Measurements from ENCODE around the gene ARPC3. TPM values are rescaled to one million over a fixed set of nuclear protein-coding genes. Genes with fewer than 3 reads are reported as not detected.

The ARPC3 gene
- total RNA-seq (2022; extraction: Qiagen RNA extraction; ENCODE audit: low read depth), result 418 to 687 TPM (median 460 TPM) in 5 replicates

GRCh38 chr12:110449799-110450497 lies at the start of gene ARPC3:
Gene ARPC3, minus strand, starts transcription at chr12:110450337. Its CDS starts 77 bp downstream, at chr12:110450260.

GRCh38 chr12:110468214-110469048 lies 18.3 kb upstream of the ARPC3 start, which contains the start of the genes FAM216A and GPN3:
Gene FAM216A, plus strand, starts transcription at chr12:110468845. Its CDS starts 31 bp downstream, at chr12:110468876.
Gene GPN3, minus strand, starts transcription at chr12:110468257. Its CDS starts 54 bp downstream, at chr12:110468203.

GRCh38 chr12:110403146-110403975 lies 46.8 kb downstream of the ARPC3 start, which contains the start of gene ANAPC7:
Gene ANAPC7, minus strand, starts transcription at chr12:110403708. Its CDS starts 81 bp downstream, at chr12:110403627.

Other genes with a start within 250 kb of the ARPC3 start
- 298 to 377 TPM (median 359 TPM) in 5 replicates for gene ATP2A2, start 169.1 kb downstream of the ARPC3 start, total RNA-seq (2022; extraction: Qiagen RNA extraction; ENCODE audit: low read depth)
- 52.1 to 59.3 TPM (median 58.1 TPM) in 5 replicates for gene ANAPC7, start 46.6 kb downstream of the ARPC3 start, total RNA-seq (2022; extraction: Qiagen RNA extraction; ENCODE audit: low read depth)
- gene GPN3, start 17.9 kb upstream of the ARPC3 start, total RNA-seq (2022; extraction: Qiagen RNA extraction; ENCODE audit: low read depth), result 23.9 to 37.1 TPM (median 35.0 TPM) in 5 replicates
- gene FAM216A, start 18.5 kb upstream of the ARPC3 start, total RNA-seq (2022; extraction: Qiagen RNA extraction; ENCODE audit: low read depth), result 16.4 to 23.2 TPM (median 20.8 TPM) in 5 replicates
- gene VPS29, start 51.8 kb upstream of the ARPC3 start, total RNA-seq (2022; extraction: Qiagen RNA extraction; ENCODE audit: low read depth), result 135 to 153 TPM (median 148 TPM) in 5 replicates
- gene RAD9B, start 52.0 kb upstream of the ARPC3 start, total RNA-seq (2022; extraction: Qiagen RNA extraction; ENCODE audit: low read depth), result 0.08 to 0.46 TPM (median 0.20 TPM) in 5 replicates
- 18.0 to 25.2 TPM (median 22.3 TPM) in 5 replicates for gene PPTC7, start 133.0 kb upstream of the ARPC3 start, total RNA-seq (2022; extraction: Qiagen RNA extraction; ENCODE audit: low read depth)
- gene TCTN1, start 163.8 kb upstream of the ARPC3 start, total RNA-seq (2022; extraction: Qiagen RNA extraction; ENCODE audit: low read depth), result 25.4 to 38.2 TPM (median 32.2 TPM) in 5 replicates
- gene HVCN1, start 238.8 kb upstream of the ARPC3 start, total RNA-seq (2022; extraction: Qiagen RNA extraction; ENCODE audit: low read depth), result 0.48 to 0.81 TPM (median 0.62 TPM) in 5 replicates

Data from A549 treated with DMSO at 1 μM for 4 hours (cell line).